Measurements from ENCODE around the gene ZNF497. TPM values are rescaled to one million over a fixed set of nuclear protein-coding genes. Genes with fewer than 3 reads are reported as not detected.
"Not testable (repeated sequence)": the region's sequence is repeated elsewhere in the genome, so short reads cannot be mapped to it uniquely, and the experiment has no call there.

The ZNF497 gene
- polyA plus RNA-seq, 4 donors = 2.9 to 6.5 (median 3.8) TPM

- no peak for DNase-seq (ENCODE audit: low read depth in 4 of 4, low spot score in 3 of 4)
These were observed 32.8 kb upstream of the ZNF497 start, which contains the start of gene RNF225 for GRCh38 chr19:58395220-58395978. TSS of gene RNF225 (plus strand) at chr19:58395656. CDS start at chr19:58396090, 434 bp downstream.

- DNase-seq (ENCODE audit: low read depth in 4 of 4, low spot score in 3 of 4) = no peak
These were observed 32.3 kb upstream of the ZNF497 start for GRCh38 chr19:58394821-58395219.

GRCh38 chr19:58393725-58394033, 31.1 kb upstream of the ZNF497 start:
- no peak for DNase-seq (ENCODE audit: low read depth in 4 of 4, low spot score in 3 of 4)

GRCh38 chr19:58392945-58393724, 30.6 kb upstream of the ZNF497 start:
- DNase-seq (ENCODE audit: low read depth in 4 of 4, low spot score in 3 of 4) = no peak

GRCh38 chr19:58388175-58388526, 25.6 kb upstream of the ZNF497 start:
- DNase-seq (ENCODE audit: low read depth in 4 of 4, low spot score in 3 of 4) = no peak

GRCh38 chr19:58387338-58388174, 25.0 kb upstream of the ZNF497 start:
- DNase-seq (ENCODE audit: low read depth in 4 of 4, low spot score in 3 of 4) = no peak

GRCh38 chr19:58386576-58387337, 24.2 kb upstream of the ZNF497 start, which contains the start of gene RPS5:
TSS of gene RPS5 (plus strand) at chr19:58387269. CDS start at chr19:58388138, 869 bp downstream.
- DNase-seq (ENCODE audit: low read depth in 4 of 4, low spot score in 3 of 4) = peak; percentile 95 to 98 (median 96)

- DNase-seq (ENCODE audit: low read depth in 4 of 4, low spot score in 3 of 4) = no peak
These were observed 23.5 kb upstream of the ZNF497 start for GRCh38 chr19:58385891-58386575.

- no peak for DNase-seq (ENCODE audit: low read depth in 4 of 4, low spot score in 3 of 4)
These were observed 22.9 kb upstream of the ZNF497 start for GRCh38 chr19:58385313-58385890.

- DNase-seq (ENCODE audit: low read depth in 4 of 4, low spot score in 3 of 4) = no peak
These were observed 20.5 kb upstream of the ZNF497 start for GRCh38 chr19:58382997-58383603.

- DNase-seq (ENCODE audit: low read depth in 4 of 4, low spot score in 3 of 4) = no peak
These were observed 19.1 kb upstream of the ZNF497 start for GRCh38 chr19:58381460-58382212.

- peak; percentile 99 to 100 (median 100) for DNase-seq (ENCODE audit: low read depth in 4 of 4, low spot score in 3 of 4)
These were observed 18.3 kb upstream of the ZNF497 start, which contains the start of gene ZNF837 for GRCh38 chr19:58380662-58381459. TSS of gene ZNF837 (minus strand) at chr19:58381030. CDS start at chr19:58369332, 11,698 bp downstream.

- no peak for DNase-seq (ENCODE audit: low read depth in 4 of 4, low spot score in 3 of 4)
These were observed 17.6 kb upstream of the ZNF497 start for GRCh38 chr19:58380037-58380661.

GRCh38 chr19:58379246-58379645, 16.7 kb upstream of the ZNF497 start:
- DNase-seq (ENCODE audit: low read depth in 4 of 4, low spot score in 3 of 4) = no peak

- DNase-seq (ENCODE audit: low read depth in 4 of 4, low spot score in 3 of 4) = not testable (repeated sequence)
These were observed 14.2 kb upstream of the ZNF497 start for GRCh38 chr19:58376724-58377123.

GRCh38 chr19:58374200-58374599, 11.6 kb upstream of the ZNF497 start:
- DNase-seq (ENCODE audit: low read depth in 4 of 4, low spot score in 3 of 4) = no peak

All from left renal pelvis (tissue), 4 donors.